Measurements from ENCODE around the gene KCNIP4. TPM values are rescaled to one million over a fixed set of nuclear protein-coding genes. Genes with fewer than 3 reads are reported as not detected.

Gene KCNIP4
- total RNA-seq, 3 donors from 2014 or later = 0.96 to 11.3 (median 2.4) TPM

DNA sequence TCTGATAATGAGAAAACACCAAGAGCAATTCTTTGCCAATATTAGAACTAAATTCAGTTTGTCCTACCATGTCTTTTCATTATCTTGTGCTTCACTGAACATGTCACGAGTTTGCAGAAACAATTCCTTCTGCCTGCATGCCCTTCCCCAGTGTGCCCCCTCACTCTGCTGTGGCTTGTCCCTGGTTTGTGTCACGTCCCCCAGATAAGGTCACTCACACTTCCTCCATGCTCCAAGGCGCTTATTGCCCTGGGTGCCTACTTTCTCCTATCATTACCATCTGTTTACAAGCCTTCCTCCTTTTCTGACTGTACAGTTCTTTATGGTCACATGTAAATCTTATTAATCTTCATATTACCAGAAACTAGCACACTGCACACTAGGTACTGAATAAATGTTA is 394.1 kb downstream of the KCNIP4 start:
- ATAC-seq (no peak), DNase-seq (no peak)
- Histone ChIP-seq H3K9me3 (no peaks in the 10 kb centered on the region), H3K4me3 (no peak overlapping the region), H3K36me3 (ENCODE audit: low read depth) (no peaks in the 10 kb centered on the region), H3K4me1 (ENCODE audit: low read depth) (no peaks in the 10 kb centered on the region)
- TF ChIP-seq, protein P1, sequence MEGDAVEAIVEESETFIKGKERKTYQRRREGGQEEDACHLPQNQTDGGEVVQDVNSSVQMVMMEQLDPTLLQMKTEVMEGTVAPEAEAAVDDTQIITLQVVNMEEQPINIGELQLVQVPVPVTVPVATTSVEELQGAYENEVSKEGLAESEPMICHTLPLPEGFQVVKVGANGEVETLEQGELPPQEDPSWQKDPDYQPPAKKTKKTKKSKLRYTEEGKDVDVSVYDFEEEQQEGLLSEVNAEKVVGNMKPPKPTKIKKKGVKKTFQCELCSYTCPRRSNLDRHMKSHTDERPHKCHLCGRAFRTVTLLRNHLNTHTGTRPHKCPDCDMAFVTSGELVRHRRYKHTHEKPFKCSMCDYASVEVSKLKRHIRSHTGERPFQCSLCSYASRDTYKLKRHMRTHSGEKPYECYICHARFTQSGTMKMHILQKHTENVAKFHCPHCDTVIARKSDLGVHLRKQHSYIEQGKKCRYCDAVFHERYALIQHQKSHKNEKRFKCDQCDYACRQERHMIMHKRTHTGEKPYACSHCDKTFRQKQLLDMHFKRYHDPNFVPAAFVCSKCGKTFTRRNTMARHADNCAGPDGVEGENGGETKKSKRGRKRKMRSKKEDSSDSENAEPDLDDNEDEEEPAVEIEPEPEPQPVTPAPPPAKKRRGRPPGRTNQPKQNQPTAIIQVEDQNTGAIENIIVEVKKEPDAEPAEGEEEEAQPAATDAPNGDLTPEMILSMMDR (IDR thresholded peaks at IDR 0.05) = no peak
- intact Hi-C loops (cut with DNase I, micrococcal nuclease) = no loop called here

DNA sequence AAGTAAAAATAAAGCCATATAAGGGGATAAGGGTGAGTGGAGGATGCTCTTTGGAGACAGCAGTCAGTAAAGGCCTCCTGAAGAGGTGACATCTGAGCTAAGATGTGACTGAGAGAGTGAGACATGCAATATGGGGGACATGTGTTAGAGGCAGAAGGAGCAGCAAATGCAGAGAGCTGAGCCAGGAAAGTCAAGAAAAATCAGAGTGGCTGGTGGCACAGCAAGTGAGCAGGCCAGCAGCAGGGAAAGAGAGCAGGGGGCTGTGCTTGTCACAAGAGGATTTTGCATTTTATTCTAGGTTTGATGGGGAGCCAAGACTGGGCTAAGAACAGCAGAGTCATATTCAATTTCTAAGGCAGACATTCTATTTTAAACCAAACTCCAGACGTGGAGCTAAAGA is 394.5 kb downstream of the KCNIP4 start:
- Histone ChIP-seq H3K36me3 (ENCODE audit: low read depth) (no peaks in the 10 kb centered on the region), H3K9me3 (no peaks in the 10 kb centered on the region), H3K4me1 (ENCODE audit: low read depth) (no peaks in the 10 kb centered on the region), H3K4me3 (no peak overlapping the region)
- intact Hi-C loops (cut with DNase I, micrococcal nuclease) = no loop called here
- ATAC-seq (no peak), DNase-seq (no peak)
- TF ChIP-seq, protein P1 (IDR thresholded peaks at IDR 0.05) = no peak

DNA sequence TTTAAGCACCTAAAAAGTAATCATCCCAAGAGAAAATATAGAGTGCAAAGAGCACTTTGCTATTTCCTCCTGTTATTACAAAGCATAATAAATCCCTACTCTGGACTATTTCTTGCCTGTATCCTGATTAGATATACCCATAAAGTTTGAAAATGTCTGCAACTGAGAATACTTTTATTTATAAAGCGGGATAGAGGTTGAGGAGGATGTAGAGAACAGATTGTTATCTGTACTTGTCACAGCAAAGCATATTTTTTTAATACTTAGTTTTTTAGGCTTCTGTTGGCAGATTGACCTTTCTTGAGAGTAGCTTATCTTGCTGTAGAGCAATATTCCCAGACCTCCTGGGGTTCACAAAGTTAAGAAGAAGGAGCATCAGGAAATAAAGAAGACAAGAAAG is 396.1 kb downstream of the KCNIP4 start:
- no peaks in the 10 kb centered on the region for H3K4me1 ChIP-seq (ENCODE audit: low read depth)
- H3K4me3 ChIP-seq = no peak overlapping the region
- DNase-seq = no peak
- TF ChIP-seq, protein P1 (IDR thresholded peaks at IDR 0.05) = no peak
- no peaks in the 10 kb centered on the region for H3K36me3 ChIP-seq (ENCODE audit: low read depth)
- ATAC-seq = no peak
- intact Hi-C loops (cut with DNase I, micrococcal nuclease) = no loop called here
- H3K9me3 ChIP-seq = no peaks in the 10 kb centered on the region

DNA sequence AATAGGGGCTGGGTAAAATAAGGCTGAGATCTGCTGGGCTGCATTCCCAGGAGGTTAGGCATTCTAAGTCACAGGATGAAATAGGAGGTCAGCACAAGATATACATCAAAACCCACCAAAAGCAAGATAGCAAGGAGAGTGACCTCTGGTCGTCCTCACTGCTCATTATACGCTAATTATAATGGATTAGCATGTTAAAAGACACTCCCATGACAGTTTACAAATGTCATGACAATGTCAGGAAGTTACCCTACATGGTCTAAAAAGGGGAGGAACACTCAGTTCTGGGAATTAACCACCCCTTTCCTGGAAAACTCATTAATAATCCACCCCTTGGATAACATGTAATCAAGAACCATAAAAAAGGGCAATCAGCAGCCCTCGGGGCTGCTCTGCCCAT is 403.6 kb downstream of the KCNIP4 start:
- Histone ChIP-seq H3K9me3 (no peaks in the 10 kb centered on the region), H3K4me1 (ENCODE audit: low read depth) (no peaks in the 10 kb centered on the region), H3K4me3 (no peak overlapping the region), H3K36me3 (ENCODE audit: low read depth) (no peaks in the 10 kb centered on the region)
- intact Hi-C loops (cut with DNase I, micrococcal nuclease) = no loop called here
- ATAC-seq (peak; percentile 29), DNase-seq (no peak)
- TF ChIP-seq, protein P1 (IDR thresholded peaks at IDR 0.05) = no peak

DNA sequence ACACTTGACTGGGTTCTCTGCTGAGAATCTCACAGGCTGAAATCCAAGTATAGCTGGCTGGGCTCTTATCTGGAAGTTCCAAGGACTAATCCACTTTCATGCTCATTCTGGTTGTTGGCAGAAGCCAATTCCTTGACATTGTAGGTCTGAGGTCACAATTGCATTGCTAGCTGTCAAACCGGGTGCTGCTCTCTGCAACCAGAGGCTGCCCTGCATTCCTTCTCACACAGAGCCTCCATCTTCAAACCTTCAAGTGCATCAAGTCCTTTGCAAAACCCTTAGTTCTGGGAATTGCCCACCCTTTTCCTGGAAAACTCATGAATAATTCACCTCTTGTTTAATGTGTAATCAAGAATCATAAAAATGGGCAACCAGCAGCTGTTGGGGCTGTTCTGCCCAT is 404.2 kb downstream of the KCNIP4 start:
- intact Hi-C loops (cut with DNase I, micrococcal nuclease) = no loop called here
- no peak overlapping the region for H3K4me3 ChIP-seq
- TF ChIP-seq, protein P1 (IDR thresholded peaks at IDR 0.05) = no peak

DNA sequence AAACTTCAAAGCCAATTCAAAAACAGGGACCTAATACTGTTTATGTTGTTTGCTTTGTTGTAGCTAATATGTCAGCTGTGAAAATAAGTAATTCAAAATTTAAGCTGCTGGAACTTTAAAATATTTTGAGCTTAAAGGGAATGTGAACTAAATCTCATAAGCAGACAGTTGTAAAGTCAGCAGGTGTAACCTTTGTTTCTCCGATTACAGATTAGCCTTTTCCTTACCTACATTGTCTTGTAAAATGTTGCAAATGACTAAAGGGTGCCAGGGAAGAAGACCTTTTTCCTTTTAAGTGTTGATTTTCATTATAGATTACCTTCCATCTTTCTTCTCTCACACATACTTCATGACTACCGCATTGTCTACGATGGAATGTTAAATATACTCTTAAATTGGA is 405.1 kb downstream of the KCNIP4 start:
- TF ChIP-seq, protein P1 (IDR thresholded peaks at IDR 0.05) = no peak

More for the DNA sequence above, 404.2 kb downstream of the KCNIP4 start:
- H3K9me3 ChIP-seq = no peaks in the 10 kb centered on the region
- DNase-seq = no peak
- H3K36me3 ChIP-seq (ENCODE audit: low read depth) = no peaks in the 10 kb centered on the region
- H3K4me1 ChIP-seq (ENCODE audit: low read depth) = no peaks in the 10 kb centered on the region
- ATAC-seq = peak; percentile 84

More for the DNA sequence above, 405.1 kb downstream of the KCNIP4 start:
- H3K9me3 ChIP-seq = no peaks in the 10 kb centered on the region
- DNase-seq = no peak
- no peaks in the 10 kb centered on the region for H3K4me1 ChIP-seq (ENCODE audit: low read depth)
- no peaks in the 10 kb centered on the region for H3K36me3 ChIP-seq (ENCODE audit: low read depth)
- intact Hi-C loops (cut with DNase I, micrococcal nuclease) = no loop called here
- H3K4me3 ChIP-seq = no peak overlapping the region
- peak; percentile 28 for ATAC-seq
